GM12892 (cell line): ENCODE results near the gene SOAT1.

ENCODE experiments used
- POLR2AphosphoS5 ChIP-seq: IDR thresholded peaks from 2 replicates; pipeline ENCODE4 v1.6.1; 2011; ENCODE audit warnings: low read depth, low read length, control low read depth
- TAF1 ChIP-seq: IDR thresholded peaks from 2 replicates; pipeline ENCODE4 v1.6.1; 2011; ENCODE audit warnings: low read depth, mild to moderate bottlenecking, control low read depth, low read length, borderline replicate concordance

- TF ChIP-seq TAF1 (0 out of 2 replicates have a peak, but pooled peaks have one; percentile 52), POLR2AphosphoS5 (peak; percentile 73)
These were observed 71.9 kb downstream of the SOAT1 start, which contains the start of gene AXDND1 for GRCh38 chr1:179365342-179366092.
